ENCODE measurements around the gene OFD1.
A peak's percentile ranks its signal among the peaks of the same experiment; 100 is the strongest.
"Not testable (repeated sequence)": the region's sequence is repeated elsewhere in the genome, so short reads cannot be mapped to it uniquely, and the experiment has no call there.

OFD1 gene

DNA sequence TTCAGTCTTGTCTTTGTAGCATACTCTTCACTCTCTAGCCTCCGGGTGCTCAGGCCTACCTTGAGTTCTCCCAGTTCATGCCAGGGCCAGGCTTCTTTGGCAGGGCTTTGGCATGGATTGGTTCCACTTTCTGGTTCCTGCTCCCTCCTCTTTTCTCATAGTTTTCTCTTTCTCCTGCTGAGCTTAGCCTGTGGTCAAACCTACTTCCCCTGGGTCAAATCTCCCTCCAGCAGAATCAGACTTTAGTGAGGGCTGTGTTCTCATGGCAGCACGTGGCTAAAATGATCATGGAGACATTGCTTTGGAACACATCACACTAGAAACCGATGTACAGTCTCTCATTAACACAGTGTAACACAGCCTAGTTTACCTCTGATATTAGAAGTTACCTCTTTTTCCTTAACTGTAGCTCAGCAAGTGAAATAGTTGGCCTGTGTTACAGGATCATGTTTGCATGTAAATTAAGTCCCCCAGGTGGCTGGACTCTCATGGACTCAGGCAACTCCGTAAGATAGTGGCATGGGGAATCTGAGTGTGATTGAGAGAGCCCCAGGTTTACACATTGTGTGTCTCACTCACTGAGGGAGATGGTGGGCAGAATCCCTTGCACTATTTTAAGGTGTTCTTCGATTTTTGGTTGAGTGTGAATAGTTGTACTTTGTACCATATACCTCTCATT lies 32.3 kb upstream of the OFD1 start:
- no peak for DNase-seq

DNA sequence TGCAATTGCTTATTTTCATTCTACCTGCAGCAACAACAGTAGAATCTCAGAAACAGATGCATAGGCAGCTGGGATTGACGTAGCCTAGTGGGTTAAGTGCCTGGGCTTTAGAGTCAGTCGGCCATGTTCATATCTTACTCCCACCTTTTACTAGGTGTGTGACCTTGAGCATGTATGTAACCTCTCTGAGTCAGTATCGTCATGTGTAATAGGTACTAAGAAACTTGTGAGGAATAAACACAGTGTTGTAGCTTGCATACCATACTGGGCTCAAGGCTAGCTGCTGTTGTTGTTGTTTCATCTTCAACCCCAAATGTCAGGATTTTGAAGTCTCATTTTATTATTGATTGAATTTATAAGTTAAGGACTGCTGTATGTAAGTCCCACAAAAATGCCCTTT lies 31.4 kb upstream of the OFD1 start:
- DNase-seq, result no peak

DNA sequence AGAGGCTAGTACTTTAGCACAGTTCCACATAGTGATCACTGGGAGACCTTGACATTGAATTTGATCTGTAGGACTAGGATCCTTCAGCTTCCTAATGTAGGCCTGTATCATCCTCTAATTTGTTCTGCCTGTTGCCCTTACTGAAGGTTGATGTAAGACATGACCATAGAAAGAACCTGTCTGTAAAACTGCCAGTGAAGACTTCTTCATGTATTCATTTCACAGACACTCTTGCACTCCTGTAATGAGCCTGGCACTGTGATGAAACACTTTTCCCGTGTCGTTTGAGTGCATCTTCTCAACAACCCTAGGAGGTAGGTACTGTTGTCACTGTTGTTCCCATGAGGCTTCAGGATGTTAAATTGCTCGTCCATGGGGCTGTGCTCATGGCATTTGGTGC lies 31.0 kb upstream of the OFD1 start:
- DNase-seq, result no peak

DNA sequence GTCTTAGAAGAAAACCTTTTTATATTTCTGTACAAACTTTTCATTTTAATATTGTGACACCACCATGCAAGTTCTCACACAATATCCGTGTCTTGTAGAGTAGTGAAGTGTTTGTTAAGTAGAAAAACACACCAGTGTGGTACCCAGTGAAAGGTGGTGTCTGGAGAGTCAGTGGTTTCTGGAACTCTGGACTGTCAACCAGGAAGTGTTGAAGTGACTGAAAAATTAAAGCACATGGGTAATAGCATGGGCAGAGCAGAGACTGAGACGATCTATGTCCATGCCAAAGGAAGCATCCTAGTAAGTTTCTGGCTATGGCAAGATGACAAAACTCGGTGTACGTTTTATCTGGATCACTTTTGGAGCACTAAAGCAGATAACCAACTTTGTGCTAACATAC lies 23.4 kb upstream of the OFD1 start:
- DNase-seq, result no peak

DNA sequence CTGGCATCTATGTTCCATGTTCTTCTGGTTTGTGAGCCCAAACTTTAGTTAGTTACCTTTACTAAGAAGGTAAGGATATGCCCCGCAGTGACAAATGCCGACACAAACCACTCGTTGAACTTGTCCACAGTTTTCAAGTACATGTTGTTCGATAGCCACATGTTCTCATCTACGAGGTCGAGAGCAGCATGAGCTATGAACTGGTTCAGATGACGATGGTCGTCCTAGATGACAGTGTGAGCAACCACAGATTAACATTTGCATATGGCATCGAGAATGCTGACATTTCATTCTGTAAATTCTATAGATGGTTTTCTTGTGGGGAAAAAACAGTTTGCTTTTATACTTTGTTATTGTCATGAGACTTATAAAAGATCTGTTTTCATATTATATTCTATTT lies 18.1 kb upstream of the OFD1 start:
- no peak for DNase-seq

DNA sequence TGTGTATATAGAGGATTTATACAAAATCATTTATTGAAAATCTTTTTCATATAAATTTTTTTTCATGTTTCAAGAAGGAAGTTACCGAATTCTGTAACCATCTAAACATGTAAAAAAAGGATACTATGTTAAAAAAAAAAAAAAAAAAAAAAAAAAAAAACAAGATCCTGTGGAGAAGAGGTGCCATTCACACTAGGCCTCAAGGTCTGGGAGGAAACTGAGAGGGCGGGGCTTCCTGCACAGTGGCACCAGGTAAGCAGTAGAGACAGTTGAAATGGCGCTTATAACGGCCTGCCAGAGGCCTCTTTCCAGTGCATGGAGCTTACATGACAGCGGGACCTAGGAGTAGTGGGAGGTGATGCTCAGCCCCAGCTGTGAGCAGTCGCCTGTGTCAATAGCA lies 17.6 kb upstream of the OFD1 start:
- DNase-seq, result no peak

DNA sequence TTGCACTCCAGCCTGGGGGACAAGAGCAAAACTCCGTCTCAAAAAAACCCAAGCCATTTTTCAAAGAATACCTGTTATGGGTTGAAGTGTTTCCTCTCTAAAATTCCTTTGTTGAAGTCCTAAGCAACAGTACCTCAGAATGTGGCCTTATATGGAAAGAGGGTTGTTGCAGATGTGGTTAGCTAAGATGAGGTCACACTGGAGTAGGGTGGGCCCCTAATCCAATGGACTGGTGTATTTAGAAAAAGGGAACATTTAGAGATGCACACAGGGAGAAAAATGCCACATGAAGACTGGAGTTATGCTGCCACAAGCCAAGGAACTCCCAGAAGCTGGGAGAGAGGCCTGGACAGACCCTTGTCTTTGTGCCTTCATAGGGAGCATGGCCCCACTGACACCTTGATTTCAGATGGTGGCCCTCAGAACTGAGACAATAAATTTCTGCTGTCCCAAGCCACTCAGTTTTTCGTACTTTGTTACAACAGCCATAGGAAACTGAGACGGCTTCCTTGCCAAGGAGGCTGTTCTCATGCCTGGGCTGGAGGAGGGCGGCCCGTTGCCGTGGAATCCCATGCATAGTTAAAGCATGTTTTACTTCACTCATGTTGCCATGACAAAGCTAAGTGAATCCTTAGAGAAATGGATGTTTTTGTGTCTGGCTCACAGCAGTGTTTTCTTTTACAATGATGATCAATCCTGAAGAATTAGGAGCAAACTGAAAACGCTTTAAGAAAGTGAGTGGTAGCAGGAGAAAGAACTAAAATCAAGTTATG lies 16.7 kb upstream of the OFD1 start:
- DNase-seq, result no peak

DNA sequence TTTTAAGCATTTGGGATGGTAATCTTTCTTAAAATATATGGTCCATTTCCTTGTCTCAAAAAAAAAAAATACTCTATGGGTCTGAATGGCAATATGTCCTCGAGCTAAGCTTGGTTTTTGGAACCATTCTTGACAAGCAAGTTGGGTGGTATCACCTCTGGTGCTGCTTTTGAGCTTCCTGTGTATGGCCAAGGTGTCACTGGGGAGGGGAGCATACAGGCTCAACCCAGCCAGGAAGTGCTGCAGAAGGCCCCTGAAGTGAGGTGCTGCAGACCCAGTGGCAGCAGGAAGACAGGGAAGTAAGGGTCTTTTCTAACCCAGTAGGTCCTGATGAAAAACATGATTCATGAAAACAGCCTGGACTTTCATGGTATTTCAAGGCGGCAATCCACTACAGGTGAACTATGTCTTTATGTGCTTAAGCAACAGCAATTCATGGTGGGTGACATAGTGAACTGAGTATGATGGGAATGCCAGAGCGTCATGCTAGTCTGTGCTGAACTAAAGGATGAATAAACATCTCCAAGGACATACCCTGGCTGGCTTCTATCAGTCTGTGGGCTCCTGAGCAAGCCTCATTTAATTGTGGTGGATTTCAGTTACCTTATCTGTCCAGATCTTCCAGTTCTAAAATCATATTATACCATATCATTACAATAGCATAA lies 15.2 kb upstream of the OFD1 start:
- DNase-seq, result no peak

DNA sequence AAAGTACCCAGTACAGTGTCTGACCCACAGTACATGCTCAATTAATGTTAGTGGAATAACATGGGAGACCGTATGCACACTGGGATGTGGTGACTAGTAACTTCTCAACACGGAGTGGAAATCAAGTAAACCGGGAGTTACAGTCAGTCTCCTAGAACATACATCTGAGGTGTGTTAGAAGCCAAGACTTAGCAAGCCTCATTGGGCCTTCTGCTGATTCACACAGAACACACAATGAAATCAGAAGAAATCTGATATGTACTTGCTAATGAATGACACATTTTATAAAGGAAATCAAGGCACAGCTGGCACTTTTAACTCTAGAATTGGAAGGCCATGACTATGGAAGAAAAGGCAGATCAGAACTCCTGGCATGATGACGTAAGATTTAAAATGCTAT lies 13.2 kb upstream of the OFD1 start:
- peak; percentile 32 for DNase-seq

DNA sequence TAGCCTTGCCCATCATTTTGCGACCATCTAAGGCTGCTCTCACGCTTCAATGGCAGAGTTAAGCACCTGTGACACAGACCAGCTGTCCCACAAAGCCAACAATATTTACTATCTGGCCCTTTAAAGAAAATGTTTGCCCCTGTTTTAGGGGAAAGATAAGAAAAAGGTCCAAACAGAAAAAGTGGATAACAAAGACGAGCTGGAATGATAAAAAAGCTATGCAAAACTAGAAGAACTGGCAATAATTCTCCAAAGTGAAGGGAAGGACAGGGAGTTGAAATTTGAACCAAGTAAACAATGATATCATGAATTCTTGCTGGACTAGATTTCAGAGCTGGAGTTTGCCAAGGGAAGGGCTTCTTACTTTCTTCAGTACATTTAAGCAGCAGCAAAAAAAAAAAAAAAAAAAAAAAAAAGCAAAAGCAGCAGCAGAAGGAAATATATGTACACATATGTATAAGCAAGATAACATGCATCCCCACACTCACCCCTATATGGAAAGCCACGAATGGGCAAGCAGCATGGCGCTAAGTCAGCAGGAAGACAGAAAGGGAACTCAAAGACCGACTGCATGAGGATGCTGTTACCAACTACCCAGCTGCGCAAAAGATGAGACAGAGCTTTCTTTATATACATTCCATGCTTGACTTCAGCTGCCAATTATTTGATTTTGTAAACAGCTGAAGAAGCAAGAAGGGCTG lies 12.6 kb upstream of the OFD1 start:
- DNase-seq, result no peak

DNA sequence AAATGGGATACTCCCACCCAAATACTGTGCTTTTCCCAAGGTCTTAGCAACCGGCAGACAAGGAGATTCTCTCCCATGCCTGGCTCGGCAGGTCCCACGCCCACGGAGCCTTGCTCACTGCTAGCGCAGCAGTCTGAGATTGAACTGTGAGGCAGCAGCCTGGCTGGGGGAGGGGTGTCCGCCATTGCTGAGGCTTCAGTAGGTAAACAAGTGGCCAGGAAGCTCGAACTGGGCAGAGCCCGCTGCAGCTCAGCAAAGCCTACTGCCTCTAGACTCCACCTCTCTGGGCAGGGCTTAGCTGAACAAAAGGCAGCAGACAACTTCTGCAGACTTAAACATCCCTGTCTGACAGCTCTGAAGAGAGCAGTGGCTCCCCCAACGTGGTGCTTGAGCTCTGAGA lies 9.7 kb upstream of the OFD1 start:
- not testable (repeated sequence) for DNase-seq

DNA sequence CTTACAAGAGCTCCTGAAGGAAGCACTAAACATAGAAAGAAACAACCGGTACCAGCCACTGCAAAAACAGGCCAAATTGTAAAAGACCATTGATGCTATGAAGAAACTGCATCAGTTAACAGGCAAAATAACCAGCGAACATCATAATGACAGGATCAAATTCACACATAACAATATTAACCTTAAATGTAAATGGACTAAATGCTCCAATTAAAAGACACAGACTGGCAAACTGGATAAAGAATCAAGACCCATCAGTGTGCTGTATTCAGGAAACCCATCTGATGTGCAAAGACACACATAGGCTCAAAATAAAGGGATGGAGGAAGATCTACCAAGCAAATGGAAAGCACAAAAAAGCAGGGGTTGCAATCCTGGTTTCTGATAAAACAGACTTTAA lies 8.0 kb upstream of the OFD1 start:
- DNase-seq, result not testable (repeated sequence)

DNA sequence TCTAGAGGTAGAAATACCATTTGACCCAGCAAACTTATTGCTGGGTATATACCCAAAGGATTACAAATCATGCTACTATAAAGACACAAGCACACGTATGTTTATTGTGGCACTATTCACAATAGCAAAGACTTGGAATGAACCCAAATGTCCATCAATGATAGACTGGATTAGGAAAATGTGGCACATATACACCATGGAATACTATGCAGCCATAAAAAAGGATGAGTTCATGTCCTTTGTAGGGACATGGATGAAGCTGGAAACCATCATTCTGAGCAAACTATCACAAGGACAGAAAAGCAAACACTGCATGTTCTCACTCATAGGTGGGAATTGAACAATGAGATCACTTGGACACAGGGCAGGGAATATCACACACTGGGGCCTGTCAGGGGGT lies 4.0 kb upstream of the OFD1 start:
- DNase-seq, result not testable (repeated sequence)

DNA sequence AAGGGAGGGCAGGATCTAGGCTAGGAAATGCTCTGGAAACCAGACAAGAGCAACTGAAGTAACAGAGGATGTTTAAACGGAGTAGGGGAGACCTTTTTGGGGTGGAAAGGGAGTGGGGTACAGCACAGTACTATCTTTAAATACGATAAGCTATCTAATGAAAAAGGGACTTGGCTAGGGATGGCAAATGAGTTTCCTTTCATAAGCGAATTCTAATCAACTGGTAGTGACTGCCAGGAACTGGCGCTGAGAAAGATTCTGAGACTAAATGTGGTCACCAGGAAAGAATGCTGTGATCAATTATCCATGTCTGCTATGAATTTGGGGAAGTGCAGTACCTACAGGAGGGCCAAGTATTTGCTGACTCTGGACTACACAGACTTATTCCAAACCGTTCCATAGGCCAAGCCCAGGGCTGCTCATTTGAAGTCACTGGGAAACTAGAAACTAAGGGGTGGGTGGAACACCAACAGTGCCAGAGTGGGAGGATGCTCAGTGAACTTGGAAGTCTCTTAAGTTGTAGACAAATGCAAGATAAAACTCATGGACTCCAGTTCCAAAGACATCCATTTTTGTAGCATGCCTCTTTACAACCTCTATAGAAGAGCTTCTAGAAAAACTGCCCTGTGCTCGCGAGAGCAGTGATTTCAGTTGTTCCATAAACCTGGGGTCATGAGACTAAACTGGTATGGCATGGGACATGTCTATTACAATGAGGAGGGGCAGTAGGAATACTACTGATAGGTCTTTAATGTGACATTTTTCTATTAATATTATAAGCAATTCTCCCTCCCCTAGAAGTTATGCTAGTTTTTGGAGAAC lies 2.1 kb upstream of the OFD1 start:
- DNase-seq, result no peak

DNA sequence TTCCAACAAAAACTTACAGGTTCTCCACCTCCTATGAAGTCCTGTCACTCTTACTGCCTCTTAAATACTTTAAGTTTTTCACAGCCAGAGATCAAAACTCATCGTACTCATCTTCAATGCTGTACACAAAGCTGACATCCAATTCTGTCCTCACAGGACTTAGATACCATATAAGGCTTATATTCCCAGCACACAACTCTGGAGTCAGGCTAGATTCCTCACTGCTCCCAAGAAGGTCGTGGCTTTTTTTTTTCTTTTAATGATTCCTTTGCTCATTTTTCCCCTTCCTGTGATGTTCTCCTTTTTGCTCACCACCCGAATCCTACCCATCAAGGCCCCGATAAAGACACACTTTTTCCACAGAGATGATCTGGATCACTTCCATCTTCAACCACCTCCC lies 1.0 kb upstream of the OFD1 start:
- no peak for DNase-seq

DNA sequence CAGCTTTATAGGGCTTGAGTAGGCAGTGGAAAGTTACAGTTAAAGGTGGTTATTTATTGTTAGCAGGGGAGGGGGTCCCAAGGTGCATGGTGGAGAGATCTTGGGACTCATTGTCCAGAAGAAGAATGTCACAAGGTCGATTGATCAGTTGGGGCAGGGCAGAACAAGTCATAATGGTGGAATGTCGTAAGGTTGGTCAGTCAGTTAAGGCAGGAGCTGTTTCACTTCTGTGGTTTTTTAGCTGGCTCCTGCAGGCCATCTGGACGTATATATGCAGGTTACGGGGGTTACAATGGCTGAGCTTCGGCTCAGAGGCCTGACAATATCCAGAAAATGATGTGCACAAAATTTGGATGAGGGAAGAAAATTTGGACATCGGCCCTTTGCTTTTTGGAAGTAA lies 7.1 kb downstream of the OFD1 start:
- no peak for DNase-seq

DNA sequence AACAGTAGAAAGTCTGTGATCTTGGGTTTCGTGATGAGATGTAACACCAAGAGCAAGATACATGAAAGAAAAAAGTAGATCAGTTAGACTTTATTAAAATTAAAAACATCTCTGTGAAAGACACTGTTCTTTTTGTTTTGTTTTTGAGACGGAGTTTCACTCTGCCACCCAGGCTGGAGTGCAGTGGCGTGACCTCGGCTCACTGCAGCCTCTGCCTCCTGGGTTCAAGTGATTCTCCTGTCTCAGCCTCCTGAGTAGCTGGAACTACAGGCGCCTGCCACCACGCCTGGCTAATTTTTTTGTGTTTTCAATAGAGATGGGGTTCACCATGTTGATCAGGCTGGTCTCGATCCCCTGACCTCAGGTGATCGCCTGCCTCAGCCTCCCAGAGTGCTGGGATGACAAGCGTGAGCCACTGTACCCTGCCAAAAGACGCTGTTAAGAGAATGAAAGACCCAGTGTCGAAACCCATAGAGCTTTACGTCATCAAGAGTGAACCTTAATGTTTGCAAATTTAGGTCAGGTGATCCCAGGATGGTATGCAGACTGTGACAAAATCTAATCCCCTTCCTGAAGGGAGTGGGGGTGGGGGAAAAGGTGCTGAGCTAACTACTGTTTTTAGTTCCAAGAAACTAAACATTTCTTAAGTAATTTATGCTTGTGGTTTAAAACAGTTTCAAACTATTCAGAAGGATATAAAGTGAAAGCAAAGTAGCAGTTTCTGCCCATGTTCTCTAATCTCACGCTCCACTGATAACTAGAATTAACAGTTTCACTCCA lies 8.0 kb downstream of the OFD1 start:
- no peak for DNase-seq

DNA sequence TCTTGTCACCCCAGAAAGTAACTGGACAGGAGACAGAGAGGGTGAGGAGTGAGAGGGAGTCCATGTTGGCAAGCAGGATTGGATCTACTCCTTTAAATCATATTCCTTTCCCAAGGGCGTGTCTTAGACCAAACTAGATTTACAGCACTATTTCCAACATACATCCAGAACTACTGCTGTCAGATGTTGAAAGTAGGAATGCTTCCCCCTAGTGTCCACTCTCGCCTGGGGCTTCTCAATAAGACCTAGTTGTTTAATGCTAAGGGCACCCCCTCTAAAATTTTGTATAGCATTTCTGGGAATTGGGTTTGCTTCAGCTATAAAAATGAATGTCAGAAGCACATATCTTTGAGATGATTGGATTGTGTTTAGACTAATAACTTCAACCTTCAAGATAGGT lies 13.3 kb downstream of the OFD1 start:
- no peak for DNase-seq

DNA sequence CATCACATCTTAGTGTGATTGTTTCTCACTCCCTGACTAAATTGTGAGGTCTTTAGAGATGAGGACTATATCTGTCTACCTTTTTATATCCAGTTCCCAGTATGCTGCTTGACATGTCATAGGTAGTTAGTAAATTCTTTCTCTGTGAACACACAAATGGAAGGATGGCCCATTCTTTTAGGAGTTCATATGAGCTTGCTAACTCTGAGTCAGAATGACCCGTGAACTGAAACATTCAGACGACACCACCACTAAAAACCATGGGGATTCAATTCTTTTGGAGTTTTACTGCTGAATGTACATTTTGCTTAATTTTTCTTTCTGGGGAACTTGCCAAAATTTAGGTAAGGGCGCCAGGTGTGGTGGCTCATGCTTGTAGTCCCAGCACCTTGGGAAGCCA lies 13.9 kb downstream of the OFD1 start:
- DNase-seq, result no peak

DNA sequence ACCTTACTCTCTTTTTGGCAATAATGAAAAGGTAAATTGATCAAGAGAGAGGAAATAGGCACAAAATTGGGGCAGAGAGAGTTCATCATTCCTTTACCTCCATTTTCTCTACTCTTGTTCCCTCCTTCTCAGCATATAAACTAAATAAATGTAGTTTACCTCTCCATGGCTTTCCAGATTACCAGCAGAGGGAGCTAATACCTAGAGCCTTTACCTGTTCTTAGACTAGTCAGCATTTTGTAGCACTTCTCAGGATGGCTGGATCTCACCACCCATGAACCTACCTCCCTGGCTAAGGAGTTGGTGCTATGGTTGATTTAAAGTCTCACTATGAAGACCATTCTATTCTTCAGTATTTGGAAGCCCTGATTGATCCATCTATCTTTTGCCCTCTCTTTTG lies 15.7 kb downstream of the OFD1 start:
- DNase-seq, result no peak

DNA sequence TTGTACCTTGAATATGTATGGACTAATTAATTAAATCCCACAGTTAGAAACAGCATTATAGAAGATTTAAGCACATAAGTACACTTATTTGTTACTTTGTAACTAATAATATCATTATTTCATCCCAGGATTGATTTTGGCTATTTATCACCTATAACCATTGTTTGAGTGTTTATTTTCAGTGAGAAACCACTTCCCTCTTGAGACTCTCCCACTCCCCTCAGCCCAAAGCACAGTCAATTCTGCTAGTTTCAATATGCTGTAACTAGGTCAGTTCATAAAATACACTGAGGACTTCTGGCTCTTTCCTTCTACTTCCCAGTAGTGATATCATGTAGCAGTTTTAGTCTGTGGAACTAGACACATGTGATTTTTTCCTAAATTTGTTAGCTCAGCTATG lies 16.3 kb downstream of the OFD1 start:
- no peak for DNase-seq

DNA sequence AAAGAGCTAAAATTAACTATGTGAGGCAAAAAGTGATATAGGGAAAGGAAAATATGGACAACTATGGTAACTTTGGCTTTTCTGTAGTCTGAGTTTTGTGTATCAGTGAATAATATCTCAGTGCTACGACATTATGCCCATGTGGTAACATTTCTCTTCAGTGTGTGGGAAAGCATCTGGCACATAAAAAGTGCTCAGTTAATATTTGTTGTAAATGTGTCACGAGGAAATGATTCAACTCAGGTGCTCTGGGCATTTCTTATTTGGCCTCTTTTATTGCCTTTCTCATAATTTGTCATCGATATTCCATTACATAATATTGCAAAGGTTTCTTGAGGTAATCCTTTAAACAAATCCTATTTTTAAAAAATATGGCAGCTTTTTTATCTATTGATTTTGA lies 17.6 kb downstream of the OFD1 start:
- no peak for DNase-seq
